Karpas-422 (cell line): ENCODE measurements around the gene FNDC4. TPM values are rescaled to one million over a fixed set of nuclear protein-coding genes. Genes with fewer than 3 reads are reported as not detected.
"Not testable (repeated sequence)": the region's sequence is repeated elsewhere in the genome, so short reads cannot be mapped to it uniquely, and the experiment has no call there.

ENCODE experiments used
- DNase-seq: peaks from one replicate; pipeline ENCODE4 v3.0.0-alpha.2; 2015
- H2AFZ ChIP-seq: fragments of 200-600 bp; sonication (generic); 2 replicates; pipeline ENCODE4 v1.6.1; 2014; ENCODE audit warnings: antibody characterized with exemption, low read length, mixed read lengths
- H3K27ac ChIP-seq: fragments of 200-600 bp; sonication (generic); 2 replicates; pipeline ENCODE4 v1.5.1; 2014; ENCODE audit warnings: mild to moderate bottlenecking, low read length, moderate library complexity
- H3K27me3 ChIP-seq: fragments of 200-600 bp; sonication (generic); 2 replicates; pipeline ENCODE4 v1.6.1; 2014; ENCODE audit warnings: low read length, mixed read lengths
- H3K36me3 ChIP-seq: fragments of 200-600 bp; sonication (generic); 2 replicates; pipeline ENCODE4 v1.6.1; 2014; ENCODE audit warnings: low read length, mixed read lengths; ENCODE audit not compliant: insufficient read depth
- H3K4me1 ChIP-seq: fragments of 200-600 bp; sonication (generic); 2 replicates; pipeline ENCODE4 v1.6.1; 2014; ENCODE audit warnings: mild to moderate bottlenecking, low read length, mixed read lengths
- H3K4me2 ChIP-seq: fragments of 200-600 bp; sonication (generic); 2 replicates; pipeline ENCODE4 v1.6.1; 2014; ENCODE audit warnings: low read length, low read depth, mild to moderate bottlenecking; ENCODE audit not compliant: poor library complexity, severe bottlenecking
- H3K4me3 ChIP-seq: fragments of 200-600 bp; sonication (generic); 2 replicates; pipeline ENCODE4 v1.5.1; 2014; ENCODE audit warnings: mild to moderate bottlenecking, antibody characterized with exemption, low read length, mixed read lengths
- H3K79me2 ChIP-seq: fragments of 200-600 bp; sonication (generic); 2 replicates; pipeline ENCODE4 v1.6.1; 2014; ENCODE audit warnings: mild to moderate bottlenecking, low read length, mixed read lengths
- H3K9ac ChIP-seq: fragments of 200-600 bp; sonication (generic); 2 replicates; pipeline ENCODE4 v1.6.0; 2014; ENCODE audit warnings: low read length
- H3K9me2 ChIP-seq: fragments of 200-600 bp; sonication (generic), shearing (Covaris generic); replicated peaks from 2 replicates; pipeline ENCODE4 v1.6.0; 2014; ENCODE audit warnings: mild to moderate bottlenecking, low read length, moderate library complexity; ENCODE audit not compliant: insufficient read depth
- H3K9me3 ChIP-seq: fragments of 300-700, 200-600 bp; sonication (generic); 2 replicates; pipeline ENCODE4 v1.6.1; 2014; ENCODE audit warnings: low read length, mixed read lengths
- H4K20me1 ChIP-seq: fragments of 200-600 bp; sonication (generic); 2 replicates; pipeline ENCODE4 v1.6.1; 2014; ENCODE audit warnings: mild to moderate bottlenecking, antibody characterized with exemption, low read length, low read depth; ENCODE audit not compliant: insufficient read depth
- total RNA-seq: library from RNA; depleted of rRNA; stranded (reverse); fragments of >200 nt; shearing (Covaris generic); gene quantifications from 2 replicates; pipeline ENCODE4 v1.2.3, GENCODE V29; 2014; ENCODE audit warnings: low replicate concordance; rRNA removed

FNDC4 gene, protein sequence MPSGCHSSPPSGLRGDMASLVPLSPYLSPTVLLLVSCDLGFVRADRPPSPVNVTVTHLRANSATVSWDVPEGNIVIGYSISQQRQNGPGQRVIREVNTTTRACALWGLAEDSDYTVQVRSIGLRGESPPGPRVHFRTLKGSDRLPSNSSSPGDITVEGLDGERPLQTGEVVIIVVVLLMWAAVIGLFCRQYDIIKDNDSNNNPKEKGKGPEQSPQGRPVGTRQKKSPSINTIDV
- total RNA-seq, result not detected in 2 replicates

DNA sequence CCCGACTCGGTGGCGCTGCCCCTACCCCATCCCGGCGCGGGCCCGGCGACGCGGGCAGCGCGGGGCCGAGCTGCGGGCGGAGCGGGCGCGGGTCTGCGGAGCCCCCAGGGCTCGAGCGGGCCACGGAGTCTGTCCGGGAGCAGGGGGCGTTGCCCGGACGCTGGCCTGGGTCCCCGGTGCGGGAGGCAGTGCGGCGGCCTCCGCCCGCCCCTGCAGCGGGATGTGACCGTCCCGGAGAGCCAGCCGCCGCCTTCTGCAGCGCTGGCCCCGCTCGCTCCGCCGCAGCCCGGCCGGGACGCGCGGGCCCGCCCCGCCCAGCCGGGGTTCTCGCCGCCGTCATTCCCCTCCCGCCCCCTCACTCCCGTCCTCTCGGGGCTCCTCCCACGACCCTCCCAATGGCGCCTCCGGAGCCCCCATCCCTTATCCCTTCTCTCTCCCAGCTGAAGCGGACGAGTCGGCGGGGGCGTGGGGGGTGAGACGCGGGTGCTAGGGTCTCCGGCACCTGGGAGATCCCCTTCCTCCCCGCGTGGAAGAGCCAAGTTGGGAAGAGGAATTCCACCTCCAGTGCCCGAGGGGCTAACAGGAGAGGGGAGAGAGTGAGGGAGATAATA, at the start of gene FNDC4:
Gene FNDC4, minus strand, starts transcription at position 257 of the 611 bp plus-strand sequence. CDS start 521 bp downstream, outside the sequence.
- H3K9me3 ChIP-seq, result no peaks in the 10 kb centered on the region
- no peaks in the 10 kb centered on the region for H4K20me1 ChIP-seq
- peaks cover 3% of the 10 kb centered on the region for H3K4me1 ChIP-seq
- no peak within 1 kb of the TSS for H3K9ac ChIP-seq
- no peaks in the 10 kb centered on the region for H3K79me2 ChIP-seq
- DNase-seq, result no peak
- no peak within 1 kb of the TSS for H3K4me2 ChIP-seq
- no peaks in the 10 kb centered on the region for H3K9me2 ChIP-seq
- no peaks in the 10 kb centered on the region for H3K27me3 ChIP-seq
- H3K27ac ChIP-seq, result no peak within 1 kb of the TSS
- H3K4me3 ChIP-seq, result no peak within 1 kb of the TSS
- no peaks in the 10 kb centered on the region for H3K36me3 ChIP-seq
- H2AFZ ChIP-seq, result no peak within 1 kb of the TSS

GRCh38 chr2:27544143-27544821, 49.3 kb upstream of the FNDC4 start:
- no peak overlapping the region for H3K4me3 ChIP-seq
- H3K27me3 ChIP-seq, result no peaks in the 10 kb centered on the region
- no peak overlapping the region for H3K27ac ChIP-seq
- H3K36me3 ChIP-seq, result no peaks in the 10 kb centered on the region
- H3K4me2 ChIP-seq, result no peak overlapping the region
- no peaks in the 10 kb centered on the region for H3K9me2 ChIP-seq
- H3K9ac ChIP-seq, result no peak overlapping the region
- H3K9me3 ChIP-seq, result no peaks in the 10 kb centered on the region
- H3K4me1 ChIP-seq, result no peaks in the 10 kb centered on the region
- no peak overlapping the region for H2AFZ ChIP-seq
- no peaks in the 10 kb centered on the region for H3K79me2 ChIP-seq
- peak; percentile 14 for DNase-seq
- no peaks in the 10 kb centered on the region for H4K20me1 ChIP-seq

GRCh38 chr2:27539649-27540048, 44.6 kb upstream of the FNDC4 start:
- not testable (repeated sequence) for H3K4me2 ChIP-seq, DNase-seq, H4K20me1 ChIP-seq, H3K9me3 ChIP-seq, H3K9me2 ChIP-seq, H3K27me3 ChIP-seq, H3K27ac ChIP-seq, H3K79me2 ChIP-seq, H2AFZ ChIP-seq, H3K4me1 ChIP-seq, H3K4me3 ChIP-seq, H3K36me3 ChIP-seq, H3K9ac ChIP-seq

- H4K20me1 ChIP-seq, H3K9me3 ChIP-seq, H3K4me1 ChIP-seq, H3K4me2 ChIP-seq, H2AFZ ChIP-seq, H3K27ac ChIP-seq, H3K79me2 ChIP-seq, DNase-seq, H3K27me3 ChIP-seq, H3K4me3 ChIP-seq, H3K9me2 ChIP-seq, H3K36me3 ChIP-seq, H3K9ac ChIP-seq: not testable (repeated sequence)
These were observed 43.9 kb upstream of the FNDC4 start for GRCh38 chr2:27538839-27539450.

DNA sequence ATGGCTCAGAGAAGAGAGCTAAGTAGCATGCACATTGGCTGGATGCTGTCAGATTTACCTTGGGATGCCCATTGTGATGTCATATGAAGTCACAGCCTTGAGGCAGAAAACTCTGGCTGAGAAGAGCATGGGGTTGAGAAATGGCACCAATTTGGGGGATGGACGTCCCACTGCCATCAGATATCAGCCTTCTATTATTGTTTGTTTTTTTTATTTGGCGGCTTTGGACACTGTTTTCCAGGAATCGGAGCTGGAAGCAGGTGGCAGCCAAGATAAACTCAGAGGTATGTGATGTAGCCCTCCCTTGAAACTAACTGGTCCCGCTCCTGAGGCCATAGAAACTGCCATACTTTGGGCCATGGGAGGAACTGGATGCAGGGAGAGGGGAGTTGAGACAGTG, 42.3 kb upstream of the FNDC4 start:
- DNase-seq, result peak; percentile 2
- H3K79me2 ChIP-seq, result no peaks in the 10 kb centered on the region
- H3K9ac ChIP-seq, result no peak overlapping the region
- H3K4me3 ChIP-seq, result no peak overlapping the region
- no peaks in the 10 kb centered on the region for H4K20me1 ChIP-seq
- no peaks in the 10 kb centered on the region for H3K9me2 ChIP-seq
- H3K4me2 ChIP-seq, result no peak overlapping the region
- H3K9me3 ChIP-seq, result no peaks in the 10 kb centered on the region
- no peak overlapping the region for H3K27ac ChIP-seq
- H2AFZ ChIP-seq, result no peak overlapping the region
- H3K27me3 ChIP-seq, result no peaks in the 10 kb centered on the region
- H3K36me3 ChIP-seq, result no peaks in the 10 kb centered on the region
- no peaks in the 10 kb centered on the region for H3K4me1 ChIP-seq

- Histone ChIP-seq H3K9me2 (no peaks in the 10 kb centered on the region), H4K20me1 (no peaks in the 10 kb centered on the region), H2AFZ (no peak overlapping the region), H3K27me3 (no peaks in the 10 kb centered on the region), H3K27ac (no peak overlapping the region), H3K4me3 (no peak overlapping the region), H3K9ac (no peak overlapping the region), H3K4me1 (no peaks in the 10 kb centered on the region), H3K4me2 (no peak overlapping the region), H3K9me3 (no peaks in the 10 kb centered on the region), H3K36me3 (no peaks in the 10 kb centered on the region), H3K79me2 (no peaks in the 10 kb centered on the region)
- peak; percentile 37 for DNase-seq
These were observed 37.0 kb upstream of the FNDC4 start for GRCh38 chr2:27531983-27532382.

- Histone ChIP-seq H3K79me2 (no peaks in the 10 kb centered on the region), H3K9ac (no peak overlapping the region), H3K4me2 (no peak overlapping the region)
These were observed 32.2 kb upstream of the FNDC4 start for GRCh38 chr2:27527182-27527581.

GRCh38 chr2:27522400-27522945, 27.5 kb upstream of the FNDC4 start:
- Histone ChIP-seq H3K27ac (no peak overlapping the region), H3K4me2 (no peak overlapping the region), H3K79me2 (no peaks in the 10 kb centered on the region), H3K27me3 (no peaks in the 10 kb centered on the region), H3K9ac (no peak overlapping the region), H4K20me1 (no peaks in the 10 kb centered on the region), H3K36me3 (no peaks in the 10 kb centered on the region), H3K9me2 (no peaks in the 10 kb centered on the region), H3K9me3 (no peaks in the 10 kb centered on the region), H3K4me3 (no peak overlapping the region), H3K4me1 (peaks cover 3% of the 10 kb centered on the region), H2AFZ (no peak overlapping the region)
- no peak for DNase-seq

More at GRCh38 chr2:27527182-27527581, 32.2 kb upstream of the FNDC4 start:
- Histone ChIP-seq H3K4me1 (no peaks in the 10 kb centered on the region), H3K9me3 (no peaks in the 10 kb centered on the region), H2AFZ (no peak overlapping the region), H4K20me1 (no peaks in the 10 kb centered on the region), H3K36me3 (no peaks in the 10 kb centered on the region), H3K9me2 (no peaks in the 10 kb centered on the region), H3K27ac (no peak overlapping the region), H3K4me3 (no peak overlapping the region), H3K27me3 (no peaks in the 10 kb centered on the region)
- no peak for DNase-seq
